DOHH2 (cell line): ENCODE measurements around the gene LILRB2.

Source experiments
- CTCF ChIP-seq: fragments of 200-600 bp; sonication (generic); IDR thresholded peaks from one replicate; pipeline ENCODE4 v1.5.1; 2014; ENCODE audit warnings: antibody characterized with exemption, mild to moderate bottlenecking, low read depth, low read length; ENCODE audit not compliant: poor library complexity, severe bottlenecking
- EZH2phosphoT487 ChIP-seq: fragments of 200-600 bp; sonication (generic); IDR thresholded peaks from 2 replicates; pipeline ENCODE4 v1.6.1; 2017; ENCODE audit warnings: borderline replicate concordance, mild to moderate bottlenecking, antibody characterized with exemption, low read length, moderate library complexity, mixed read lengths

GRCh38 chr19:54275951-54276350 is 5.0 kb downstream of the LILRB2 start:
- no peak for TF ChIP-seq CTCF
- TF ChIP-seq EZH2phosphoT487: no peak
